Right renal cortex interstitium (tissue), 3 donors: ENCODE data around the gene AMACR. TPM values are rescaled to one million over a fixed set of nuclear protein-coding genes. Genes with fewer than 3 reads are reported as not detected.

ENCODE experiments used
- DNase-seq, 3 donors: peaks; one replicate each; pipeline ENCODE4 v3.0.0-alpha.2; 2013; ENCODE audit warnings: low read depth in 3 of 3, low spot score in 2 of 3
- polyA plus RNA-seq, 3 donors: library from polyadenylated mRNA; unstranded; fragments of 120-200 nt; gene quantifications; one replicate each; pipeline ENCODE4 v1.2.1, GENCODE V29; 2013; ENCODE audit not compliant: insufficient read length in 3 of 3

The AMACR gene
- 10 to 100 TPM; 74.2 to 98.0 (median 94.2) TPM for polyA plus RNA-seq

DNA sequence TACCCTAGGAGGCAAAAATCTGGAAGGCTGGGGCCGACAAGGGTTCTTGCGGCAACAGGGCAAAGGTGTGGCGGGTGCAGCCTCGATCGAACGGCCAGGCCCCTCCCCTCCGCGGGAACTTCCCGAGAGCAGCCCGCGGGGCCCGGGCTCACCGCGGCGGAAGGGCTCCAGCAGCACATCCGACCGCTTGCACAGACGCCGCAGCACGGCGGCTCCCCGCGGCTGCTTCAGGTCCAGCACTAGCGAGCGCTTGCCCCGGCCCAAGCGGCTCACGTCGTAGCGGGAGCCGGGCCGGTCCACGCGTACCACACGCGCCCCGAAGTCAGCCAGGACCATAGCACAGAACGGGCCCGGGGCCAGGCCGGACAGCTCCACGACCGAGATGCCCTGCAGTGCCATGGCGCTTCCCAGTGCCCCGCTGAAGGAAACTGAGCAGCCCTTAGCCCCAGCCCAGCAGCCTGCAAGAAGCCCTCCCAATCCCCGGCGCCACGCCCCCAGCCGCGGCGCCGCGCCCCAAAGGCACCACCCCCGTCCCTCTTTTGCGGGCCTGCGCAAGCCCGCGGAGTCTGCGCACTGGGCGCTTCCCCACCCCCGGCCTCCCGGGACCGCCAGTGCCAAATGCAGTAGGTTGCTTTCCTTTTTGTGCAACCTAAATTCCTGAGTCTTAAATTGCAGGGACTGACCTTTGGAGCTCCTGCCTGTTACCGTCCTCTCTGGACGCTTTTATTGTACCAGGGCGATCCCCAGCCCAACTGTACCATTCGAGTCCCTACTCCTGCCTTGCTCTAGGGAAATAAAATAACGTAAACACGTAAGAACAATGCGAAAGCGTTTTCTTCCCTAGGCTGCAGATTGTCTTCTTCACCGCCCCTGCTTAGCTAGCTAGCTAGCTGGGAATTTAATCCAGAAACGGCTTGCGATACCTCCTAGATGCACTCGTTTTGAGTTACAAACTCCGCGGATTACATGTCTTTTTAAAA is at the start of gene AMACR:
Gene AMACR (minus strand): TSS at position 430 of the 980 bp plus-strand sequence. CDS start 31 bp downstream, at position 399.
- DNase-seq = peak; percentile 85 to 94 (median 88)

DNA sequence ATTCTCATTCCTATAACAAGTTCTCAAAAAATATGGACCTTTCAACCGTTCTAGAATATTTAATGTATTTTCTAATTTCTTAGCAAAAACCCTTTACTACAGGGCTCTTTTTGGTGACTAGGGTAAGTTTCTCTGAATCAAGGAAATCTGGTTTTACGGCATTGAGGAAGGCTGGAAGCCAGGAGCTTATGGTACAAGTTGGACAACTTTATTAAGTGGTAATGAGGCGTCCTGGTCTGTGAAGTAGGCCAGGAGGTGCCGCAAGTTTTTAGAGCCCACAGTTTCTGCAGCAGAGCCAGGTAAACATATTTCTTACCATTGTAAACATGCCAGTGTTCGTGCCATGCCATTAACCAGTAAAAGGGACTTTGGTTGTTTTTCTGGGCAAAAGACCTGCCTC is 49.7 kb upstream of the AMACR start:
- DNase-seq = no peak

DNA sequence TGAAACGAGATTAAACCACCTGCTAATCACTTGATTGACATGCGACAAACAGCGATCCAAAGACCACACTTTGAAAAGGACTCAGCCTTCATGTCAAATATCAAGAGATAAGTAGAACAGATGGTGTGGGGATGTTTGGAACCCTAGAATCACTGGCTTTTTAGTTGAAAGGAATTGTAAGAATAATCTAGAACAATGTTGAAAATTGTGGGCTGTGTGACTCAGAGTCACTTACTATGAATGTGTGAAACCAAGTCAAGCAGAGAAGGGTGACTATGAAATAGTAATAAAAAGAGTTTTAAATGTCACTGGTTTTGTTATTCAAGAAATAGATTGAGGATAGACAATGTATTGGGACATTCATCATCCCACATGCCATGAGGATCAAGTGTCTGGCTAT is 49.3 kb upstream of the AMACR start:
- no peak for DNase-seq

DNA sequence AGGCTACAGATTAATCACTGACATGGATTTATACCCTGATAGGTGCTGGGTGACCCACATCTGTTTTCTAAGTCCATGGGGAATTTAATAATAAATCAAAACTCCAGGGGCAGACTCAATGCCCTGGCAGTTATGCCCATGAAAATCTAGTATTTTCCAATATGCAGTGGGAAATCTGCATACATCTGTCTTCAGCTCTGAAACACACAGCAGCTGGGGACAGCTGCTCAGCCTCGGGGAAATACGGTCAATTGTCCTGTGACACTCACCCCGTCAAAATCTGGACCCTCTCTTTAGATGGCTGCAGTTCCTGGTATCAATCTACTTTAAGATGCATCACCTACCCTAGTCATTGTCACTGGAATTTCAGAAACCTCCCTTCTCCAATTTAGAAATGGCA is 47.8 kb upstream of the AMACR start:
- DNase-seq = no peak

DNA sequence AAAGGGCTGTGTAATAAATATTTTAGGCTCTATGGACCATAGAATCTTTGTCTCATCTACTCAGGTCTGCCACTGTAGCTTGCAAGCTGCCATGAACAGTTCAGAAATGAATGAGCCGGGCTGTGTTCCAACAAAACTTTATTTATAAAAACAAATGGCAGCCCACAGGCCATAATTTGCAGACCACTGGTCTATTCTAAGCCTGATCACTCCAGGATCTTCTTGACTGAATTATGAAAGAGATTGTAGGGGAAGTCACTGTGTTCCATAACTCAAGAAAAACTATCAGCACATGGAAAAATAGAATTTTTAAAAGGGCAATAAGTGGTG is 46.5 kb upstream of the AMACR start:
- DNase-seq = no peak

DNA sequence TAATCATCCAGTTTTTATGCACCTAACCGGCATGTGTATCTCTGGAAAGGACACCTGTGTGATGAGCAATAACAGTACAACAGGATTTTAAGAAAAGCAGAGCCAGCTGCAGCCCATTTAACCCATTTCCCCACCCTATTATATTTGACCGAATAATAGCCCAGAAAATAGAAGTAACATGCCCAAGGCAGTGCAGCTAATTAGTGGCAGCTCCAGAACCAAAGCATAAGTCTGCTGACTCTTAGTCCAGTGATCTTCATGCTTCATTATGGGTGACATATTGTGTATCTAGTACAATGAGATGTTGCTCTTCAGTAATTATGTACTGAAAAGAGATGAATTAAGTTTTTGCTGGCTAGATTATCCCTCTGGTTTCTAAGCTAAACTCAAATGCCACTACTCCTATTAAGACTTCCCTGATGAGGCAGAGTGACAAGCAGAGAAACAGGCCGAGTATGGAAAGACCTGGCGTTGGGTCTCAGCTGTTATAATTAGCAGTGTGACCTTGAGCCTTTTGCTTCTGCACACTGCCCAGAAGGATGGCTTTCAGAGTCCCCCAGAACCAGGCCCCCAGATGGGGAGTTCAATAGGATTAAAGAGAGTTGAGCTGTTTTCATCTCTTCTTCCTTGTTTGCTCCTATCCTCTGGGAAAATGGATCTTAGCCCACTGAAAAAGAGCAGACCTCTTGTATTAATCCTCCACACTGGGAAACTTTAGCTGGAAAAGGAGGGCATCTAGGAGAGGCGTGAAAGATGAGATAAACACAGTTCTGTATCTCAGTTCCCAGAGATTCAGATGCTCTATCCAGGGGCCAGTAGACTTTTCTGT is 45.9 kb upstream of the AMACR start:
- no peak for DNase-seq

DNA sequence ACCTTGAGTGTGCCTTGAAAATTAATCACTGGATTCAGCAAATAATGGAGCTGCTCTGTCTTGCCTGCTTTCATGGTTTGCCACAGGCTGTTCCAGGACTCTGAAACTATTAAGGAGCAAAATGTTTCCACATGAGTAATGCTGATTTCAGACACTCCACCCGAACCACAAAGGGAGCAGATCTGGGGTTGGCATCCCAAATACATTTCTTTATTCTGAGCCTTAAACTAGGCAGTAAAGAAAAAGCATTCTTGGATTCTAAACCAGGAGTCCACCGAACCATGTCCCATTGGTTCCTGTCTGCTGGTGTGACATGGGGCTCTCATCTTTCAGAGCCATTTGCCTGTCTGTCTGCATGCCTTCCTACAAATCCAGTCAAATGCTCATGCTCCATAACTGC is 45.3 kb upstream of the AMACR start:
- no peak for DNase-seq

DNA sequence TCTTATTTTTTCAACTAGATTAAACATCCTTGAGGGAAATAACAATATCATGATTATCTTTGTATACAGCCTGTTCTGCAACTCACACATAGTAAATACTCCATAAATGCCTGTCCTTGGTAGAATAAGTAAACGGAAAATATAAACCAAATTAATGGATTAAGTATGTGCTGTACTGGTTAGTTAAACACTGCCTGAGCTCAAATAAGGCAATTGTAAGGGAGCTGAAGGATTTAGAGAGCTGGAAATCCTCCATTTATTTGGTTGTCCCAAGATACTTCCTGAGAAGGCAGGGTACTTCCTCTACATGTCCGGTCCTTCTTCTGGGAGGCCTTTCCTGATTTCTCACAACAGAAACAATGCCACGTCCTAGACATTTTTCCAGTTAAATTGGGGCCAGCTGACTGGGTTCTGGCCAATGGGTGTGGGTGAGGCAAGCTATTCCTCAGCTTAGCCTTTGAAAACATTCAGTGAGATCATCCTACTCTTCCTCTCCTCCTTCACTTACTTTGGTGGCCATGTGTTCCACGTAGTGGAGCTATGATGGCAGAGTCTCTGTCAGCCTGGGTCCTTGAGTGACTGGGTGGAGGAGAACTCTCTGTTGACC is 43.6 kb upstream of the AMACR start:
- DNase-seq = no peak

DNA sequence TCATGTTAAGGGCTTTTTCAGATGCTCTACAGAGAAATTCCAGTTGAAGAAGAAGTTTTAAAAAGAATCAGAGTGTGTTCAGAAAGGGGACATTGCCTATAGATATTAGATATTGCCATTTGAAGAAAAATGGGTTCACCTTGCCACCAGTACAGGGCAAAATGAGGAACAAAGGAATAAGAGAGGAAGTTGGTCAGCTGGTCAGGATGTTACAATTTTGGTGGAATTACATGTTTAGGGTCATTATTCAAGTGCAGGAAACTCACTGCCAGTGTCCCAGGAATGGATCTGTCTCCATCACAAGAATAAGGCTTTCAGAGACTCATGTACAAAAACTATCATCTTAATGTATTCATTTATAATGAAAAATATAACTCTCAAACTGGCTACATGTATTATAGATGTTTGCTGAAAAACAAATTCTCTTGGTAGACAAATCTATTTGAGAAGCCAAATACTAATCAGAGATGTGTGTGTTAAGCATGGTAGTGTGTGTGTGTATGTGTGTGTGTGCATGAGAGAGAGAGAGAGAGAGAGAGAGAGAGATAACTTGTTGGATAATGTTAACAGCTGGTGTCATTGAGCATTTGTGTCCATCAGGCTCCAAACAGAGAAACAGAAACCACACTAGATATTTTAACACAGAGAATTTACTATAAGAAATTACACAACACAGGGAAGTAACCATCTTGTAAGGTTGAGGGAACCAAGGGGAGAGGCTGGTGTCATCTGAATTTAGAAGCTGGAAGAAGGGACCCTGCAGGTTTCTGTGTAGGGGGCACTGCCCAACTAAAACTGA is 40.1 kb upstream of the AMACR start:
- no peak for DNase-seq

DNA sequence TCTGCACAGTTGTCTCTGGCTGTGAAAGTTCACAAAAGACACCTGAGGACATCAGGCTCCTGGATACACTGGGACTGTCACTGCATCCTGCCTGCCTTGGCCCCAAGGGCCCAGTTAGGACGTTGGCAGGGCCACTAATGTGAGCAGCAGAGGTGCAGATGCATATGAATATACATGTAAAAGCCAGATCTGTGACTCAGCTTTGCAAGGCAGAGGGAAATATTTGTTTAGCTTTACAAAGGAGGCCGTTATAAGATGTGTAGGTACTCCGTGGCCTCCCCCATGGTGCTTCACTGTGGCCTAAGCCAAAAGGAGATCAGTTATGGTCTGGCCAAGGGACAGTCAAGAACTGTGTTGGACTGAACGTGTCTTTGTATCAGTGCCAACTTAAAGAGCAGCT is 39.3 kb upstream of the AMACR start:
- DNase-seq = no peak

DNA sequence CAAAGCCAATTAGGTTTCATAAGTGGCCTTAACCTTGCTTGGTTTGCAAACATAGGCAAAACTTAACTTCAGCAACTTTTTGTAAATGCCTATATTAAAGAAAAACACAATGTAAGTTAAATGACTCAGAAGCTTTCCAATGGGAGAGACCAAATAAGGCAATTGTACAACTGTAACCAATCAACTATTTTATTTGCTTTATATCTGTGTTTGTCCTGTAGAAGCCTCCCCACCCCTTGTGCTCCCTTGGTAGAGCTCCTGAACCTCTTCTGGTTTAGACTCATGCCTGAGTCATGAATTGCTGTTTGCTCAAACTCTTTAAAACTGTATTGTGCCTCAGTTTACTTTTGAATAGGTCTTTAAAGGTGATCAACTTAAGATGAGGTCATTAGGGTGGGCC is 38.1 kb upstream of the AMACR start:
- DNase-seq = no peak

DNA sequence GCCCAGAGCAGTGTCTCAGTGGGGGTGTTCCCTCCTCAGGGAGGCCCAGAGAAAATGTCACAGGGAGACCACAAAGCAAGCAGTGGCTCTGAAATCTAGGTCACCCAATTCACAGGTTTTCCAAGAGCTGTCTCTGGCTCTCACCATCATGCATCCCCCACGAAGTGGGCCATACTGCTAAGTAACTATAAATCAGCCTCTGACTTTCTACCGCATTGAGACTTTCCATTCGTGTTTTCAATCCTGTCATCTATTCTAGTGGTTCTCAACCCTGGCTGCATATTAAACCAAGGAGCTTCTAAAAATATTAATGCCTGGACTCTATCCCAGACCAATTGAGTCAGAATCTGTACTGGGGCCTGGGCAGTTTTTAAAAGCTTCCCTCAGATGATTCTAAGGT is 37.2 kb upstream of the AMACR start:
- no peak for DNase-seq

DNA sequence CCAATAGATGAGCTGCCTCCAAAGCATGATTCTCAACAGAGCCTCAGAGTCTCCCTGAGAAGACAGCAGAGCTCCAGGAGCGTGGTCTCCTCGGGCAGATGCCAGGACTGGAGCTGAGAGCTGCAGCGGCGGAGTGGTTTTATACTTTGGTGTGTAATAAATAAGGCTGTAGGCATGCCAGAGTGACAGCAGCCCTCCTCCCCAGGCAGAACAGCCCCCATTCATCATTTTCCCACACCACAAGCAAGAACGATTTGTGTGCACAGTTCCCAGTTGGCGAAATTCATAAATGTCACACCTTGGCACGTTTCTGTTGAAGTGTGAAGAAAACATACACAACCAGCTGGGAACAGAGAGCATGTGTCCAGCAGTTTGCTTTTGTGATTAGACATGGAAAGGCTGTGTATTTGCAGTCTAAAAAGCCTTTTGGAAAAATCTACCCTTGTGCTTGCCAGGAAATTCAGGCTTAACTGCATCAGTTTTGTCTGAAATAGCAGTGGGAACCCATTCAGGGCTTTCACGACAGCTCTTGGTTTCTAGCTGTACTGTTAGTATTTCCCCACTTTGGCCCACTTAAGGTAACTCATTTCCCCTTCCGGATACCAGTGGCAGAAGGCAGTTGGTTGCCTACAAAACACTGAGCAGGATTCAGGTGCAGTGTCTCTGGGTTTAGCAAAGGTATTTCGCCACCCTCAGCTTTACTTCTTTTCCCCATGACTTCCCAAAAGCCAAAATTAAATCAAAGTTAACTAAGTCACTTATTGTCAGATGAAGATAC is 35.4 kb upstream of the AMACR start, which contains the start of gene C1QTNF3:
Gene C1QTNF3 (minus strand): TSS at position 115 of the 778 bp plus-strand sequence. CDS start 88 bp downstream, at position 27.
- peak in 2 of 3 donors; percentile 27 to 34 for DNase-seq

DNA sequence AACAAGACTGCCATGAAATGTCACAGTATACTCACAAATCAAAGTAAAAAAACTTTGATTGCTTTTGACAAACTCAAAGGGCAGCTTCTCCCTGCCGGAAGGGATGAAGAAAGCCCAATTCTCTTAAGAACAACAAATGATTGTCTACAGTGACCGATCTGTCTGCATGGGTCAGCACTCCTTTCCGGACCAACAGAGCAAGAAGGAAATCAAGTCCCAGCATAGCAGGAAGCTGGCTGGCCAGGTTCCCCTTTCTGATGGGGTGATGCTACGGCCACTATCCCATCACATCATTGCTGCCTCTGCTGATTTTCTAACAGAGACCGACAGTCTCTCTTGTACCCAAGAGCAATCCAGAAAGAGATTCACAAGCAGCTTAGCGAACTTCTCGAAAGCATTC is 34.5 kb upstream of the AMACR start:
- peak in 2 of 3 donors; percentile 27 to 50 for DNase-seq

DNA sequence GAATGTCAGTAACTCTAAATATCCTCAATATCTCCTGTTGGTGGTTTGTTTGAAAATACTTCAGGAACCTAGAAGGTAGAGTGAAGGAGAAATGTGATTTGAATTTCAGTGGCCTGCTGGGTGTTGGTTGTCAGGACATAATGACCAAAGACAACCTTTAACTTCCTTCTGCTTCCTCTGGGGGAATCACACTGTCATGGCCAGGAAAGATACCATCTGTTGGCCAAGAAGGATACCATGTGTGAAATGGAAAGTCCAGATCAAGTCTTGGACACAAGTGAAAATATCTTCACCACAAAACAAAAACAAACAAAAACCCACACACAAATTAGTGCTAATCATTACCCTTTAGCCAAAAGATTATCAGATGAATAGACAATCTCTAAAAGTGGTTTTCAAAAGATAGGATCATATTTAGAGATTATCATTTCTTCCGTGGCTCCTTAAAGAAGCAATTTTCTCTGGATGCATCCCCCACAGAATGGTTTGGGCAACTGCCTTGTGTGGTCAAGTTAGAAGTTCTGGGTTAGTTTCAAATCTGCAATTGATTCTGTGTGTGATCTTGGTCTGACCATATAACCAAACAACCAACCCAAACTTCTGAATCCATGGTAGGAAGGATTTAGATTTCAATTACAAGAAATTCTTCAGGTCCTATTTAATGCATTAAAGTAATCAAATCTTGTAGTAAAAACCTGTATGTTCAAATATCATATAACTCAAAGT is 33.6 kb upstream of the AMACR start:
- no peak for DNase-seq

DNA sequence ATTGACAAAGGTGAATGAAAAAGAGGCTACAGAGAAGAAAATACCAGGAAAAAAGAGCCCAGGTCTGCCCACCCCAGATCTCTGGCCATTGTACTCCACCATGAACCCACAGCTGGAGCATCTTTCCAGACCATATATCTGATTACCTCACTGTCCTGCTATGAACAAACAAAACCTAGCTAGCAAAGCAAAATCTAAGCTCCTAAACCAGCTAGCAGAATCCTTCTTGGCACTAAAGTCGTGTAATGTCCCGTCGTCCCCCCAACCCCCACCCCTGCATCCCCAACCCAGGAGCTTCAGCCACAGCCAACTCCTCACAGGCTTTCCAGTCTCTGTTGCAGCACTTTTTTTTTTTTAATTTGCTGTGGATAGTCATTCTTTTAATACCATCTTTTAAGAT is 32.6 kb upstream of the AMACR start:
- DNase-seq = no peak

DNA sequence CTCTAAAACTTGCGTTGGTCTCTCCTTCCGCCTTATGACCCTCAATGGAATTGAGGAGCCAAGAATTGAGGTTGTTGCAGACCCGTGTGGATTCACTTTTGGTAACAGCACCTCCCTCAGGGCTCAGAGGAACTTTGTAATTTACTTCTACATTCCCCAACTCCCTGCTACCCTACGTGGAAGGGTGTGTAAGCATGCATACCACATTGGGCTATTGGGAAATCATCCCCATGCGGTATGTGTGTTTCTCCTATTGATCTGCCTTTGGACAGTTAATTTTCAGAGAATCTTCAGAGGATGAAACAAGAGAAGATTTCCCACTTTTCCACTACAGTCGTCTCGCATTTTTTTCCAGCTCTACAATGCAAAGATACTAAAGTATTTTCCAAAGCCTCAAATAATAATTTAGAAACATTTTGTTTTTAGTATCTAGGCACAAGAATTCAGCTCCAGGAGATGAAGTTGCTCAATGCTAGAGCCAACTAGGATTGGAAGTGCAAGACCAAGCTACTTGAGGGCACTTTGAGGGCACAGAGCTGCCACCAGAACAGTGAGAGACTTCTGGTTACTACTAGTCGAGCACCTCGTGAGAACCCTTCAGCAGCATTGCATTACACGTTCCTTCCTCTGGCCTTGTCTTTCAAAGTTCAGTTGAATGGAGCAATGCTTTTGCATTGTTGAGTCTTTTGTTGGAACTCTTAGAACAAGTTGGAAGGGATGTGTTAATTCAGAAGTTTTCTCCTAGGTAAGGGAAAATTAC is 31.7 kb upstream of the AMACR start:
- DNase-seq = no peak

DNA sequence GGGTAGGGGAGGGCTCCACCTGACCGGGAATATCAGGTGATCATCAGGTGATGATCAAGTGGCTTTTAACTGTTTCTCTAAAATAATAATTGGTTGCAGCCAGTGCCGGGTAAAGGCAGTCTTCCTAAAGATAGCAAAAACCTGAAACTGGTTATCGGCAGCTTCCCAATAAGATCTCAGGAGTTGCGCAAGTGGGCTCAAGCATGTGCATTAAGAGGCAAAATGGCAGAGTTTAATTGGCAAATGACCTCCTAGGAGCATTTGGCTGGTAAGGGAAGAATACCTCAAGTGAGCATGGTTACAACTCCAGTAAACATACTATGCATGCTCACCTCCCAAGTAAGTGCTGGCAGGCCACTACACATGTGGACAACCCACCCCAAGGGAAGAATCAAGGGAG is 31.0 kb upstream of the AMACR start:
- no peak for DNase-seq
